ENCODE data around the gene CDH16. TPM values are rescaled to one million over a fixed set of nuclear protein-coding genes. Genes with fewer than 3 reads are reported as not detected.

Gene CDH16
- total RNA-seq, 1 donor from 2014 or later, result 0.25 TPM

- Histone ChIP-seq H3K9me3 (no peaks in the 10 kb centered on the region), H3K4me1 (peaks cover 51% of the 10 kb centered on the region), H3K27me3 (no peaks in the 10 kb centered on the region), H3K4me3 (no peak overlapping the region), H3K36me3 (no peaks in the 10 kb centered on the region), H3K27ac (peak overlapping the region; percentile 91)
- no peak for DNase-seq (ENCODE audit: extremely low spot score in 2 of 2)
- intact Hi-C loops (cut with DNase I), result no loop called here
- TF ChIP-seq CTCF (IDR thresholded peaks at IDR 0.05), result no peak
Measured at GRCh38 chr16:66901626-66902025, 17.1 kb downstream of the CDH16 start.

GRCh38 chr16:66900721-66901441 is 17.8 kb downstream of the CDH16 start:
- H3K9me3 ChIP-seq, result no peaks in the 10 kb centered on the region
- no peak for DNase-seq (ENCODE audit: extremely low spot score in 2 of 2)
- intact Hi-C loops (cut with DNase I), result no loop called here
- H3K27ac ChIP-seq, result peak overlapping the region; percentile 91
- H3K4me1 ChIP-seq, result peaks cover 48% of the 10 kb centered on the region
- no peaks in the 10 kb centered on the region for H3K36me3 ChIP-seq
- TF ChIP-seq POLR2AphosphoS5 (IDR thresholded peaks at IDR 0.05; ENCODE audit: insufficient read depth in 1 of 2, low read depth in 1 of 2), result peak in 1 of 2 donors; percentile 60
- TF ChIP-seq POLR2A (IDR thresholded peaks at IDR 0.05), result no peak
- H3K4me3 ChIP-seq, result no peak overlapping the region
- no peaks in the 10 kb centered on the region for H3K27me3 ChIP-seq

- TF ChIP-seq CTCF (IDR thresholded peaks at IDR 0.05), result no peak
- TF ChIP-seq POLR2AphosphoS5 (IDR thresholded peaks at IDR 0.05; ENCODE audit: insufficient read depth in 1 of 2, low read depth in 1 of 2), result peak; percentile 10 to 34
- no peak for TF ChIP-seq POLR2A (IDR thresholded peaks at IDR 0.05)
- H3K4me3 ChIP-seq, result no peak overlapping the region
- no peaks in the 10 kb centered on the region for H3K36me3 ChIP-seq
- no peaks in the 10 kb centered on the region for H3K27me3 ChIP-seq
- no peak for DNase-seq (ENCODE audit: extremely low spot score in 2 of 2)
- intact Hi-C loops (cut with DNase I), result no loop called here
- H3K4me1 ChIP-seq, result peaks cover 40% of the 10 kb centered on the region
- peak overlapping the region; percentile 91 for H3K27ac ChIP-seq
- H3K9me3 ChIP-seq, result no peaks in the 10 kb centered on the region
Measured at GRCh38 chr16:66899945-66900710, 18.6 kb downstream of the CDH16 start.

GRCh38 chr16:66899310-66899944 is 19.3 kb downstream of the CDH16 start:
- no peaks in the 10 kb centered on the region for H3K9me3 ChIP-seq
- peak overlapping the region; percentile 91 for H3K27ac ChIP-seq
- intact Hi-C loops (cut with DNase I), result no loop called here
- no peaks in the 10 kb centered on the region for H3K27me3 ChIP-seq
- H3K4me3 ChIP-seq, result no peak overlapping the region
- H3K36me3 ChIP-seq, result no peaks in the 10 kb centered on the region
- no peak for DNase-seq (ENCODE audit: extremely low spot score in 2 of 2)
- H3K4me1 ChIP-seq, result peaks cover 34% of the 10 kb centered on the region
- TF ChIP-seq POLR2AphosphoS5 (IDR thresholded peaks at IDR 0.05; ENCODE audit: insufficient read depth in 1 of 2, low read depth in 1 of 2), result no peak
- no peak for TF ChIP-seq POLR2A (IDR thresholded peaks at IDR 0.05)
- no peak for TF ChIP-seq CTCF (IDR thresholded peaks at IDR 0.05)

- Histone ChIP-seq H3K36me3 (no peaks in the 10 kb centered on the region), H3K27me3 (no peaks in the 10 kb centered on the region), H3K4me1 (peaks cover 34% of the 10 kb centered on the region), H3K4me3 (no peak overlapping the region), H3K9me3 (no peaks in the 10 kb centered on the region), H3K27ac (peak overlapping the region; percentile 91)
- intact Hi-C loops (cut with DNase I), result no loop called here
- TF ChIP-seq POLR2AphosphoS5 (IDR thresholded peaks at IDR 0.05; ENCODE audit: insufficient read depth in 1 of 2, low read depth in 1 of 2), result no peak
- TF ChIP-seq POLR2A (IDR thresholded peaks at IDR 0.05), result no peak
- TF ChIP-seq CTCF (IDR thresholded peaks at IDR 0.05), result no peak
- no peak for DNase-seq (ENCODE audit: extremely low spot score in 2 of 2)
Measured at GRCh38 chr16:66898933-66899309, 19.8 kb downstream of the CDH16 start.

Data from vagina (tissue), 2 donors.